K562 (cell line): Measurements from ENCODE around the gene APEX2. TPM values are rescaled to one million over a fixed set of nuclear protein-coding genes. Genes with fewer than 3 reads are reported as not detected.
A peak's percentile ranks its signal among the peaks of the same experiment; 100 is the strongest.

ENCODE experiments used
- AFF4 ChIP-seq: sonication (generic); formaldehyde crosslinking; IDR thresholded peaks from 2 replicates; pipeline ENCODE4 v1.8.0; 2023; ENCODE audit warnings: mild to moderate bottlenecking, missing genetic modification reagents
- CAMTA2 ChIP-seq: fragments of 250-450 bp; sonication (Bioruptor Pico); conservative IDR thresholded peaks from 2 replicates; pipeline ENCODE4 v1.5.1; 2022
- ELK1 ChIP-seq: sonication (generic); formaldehyde crosslinking; IDR thresholded peaks from 2 replicates; pipeline ENCODE4 v1.8.1; 2022; ENCODE audit warnings: missing genetic modification reagents
- MGA ChIP-seq: fragments of 450-650 bp; IDR thresholded peaks from 2 replicates; pipeline ENCODE4 v1.6.1; 2016; ENCODE audit warnings: mild to moderate bottlenecking, moderate library complexity
- POLR2G ChIP-seq: fragments of 200-400 bp; formaldehyde crosslinking; IDR thresholded peaks from 2 replicates; pipeline ENCODE4 v1.6.1; 2017; ENCODE audit warnings: low read depth, mild to moderate bottlenecking, antibody characterized with exemption, low read length, moderate library complexity
- PRPF4 ChIP-seq: fragments of 200-400 bp; formaldehyde crosslinking; IDR thresholded peaks from one replicate; pipeline ENCODE4 v1.6.1; 2017; ENCODE audit warnings: low read length, low read depth, mild to moderate bottlenecking; ENCODE audit not compliant: insufficient read depth, poor library complexity, severe bottlenecking
- SMARCA4 ChIP-seq: fragments of 450-650 bp; IDR thresholded peaks from 2 replicates; pipeline ENCODE4 v1.6.1; 2016
- TCF3 ChIP-seq: sonication (generic); formaldehyde crosslinking; IDR thresholded peaks from 2 replicates; pipeline ENCODE4 v1.4.0; 2020; ENCODE audit warnings: mild to moderate bottlenecking, missing genetic modification reagents
- TEAD4 ChIP-seq, 2 experiments: sonication (generic) in 1 of 2; formaldehyde crosslinking in 1 of 2; IDR thresholded peaks; 2 replicates each; pipeline versions ENCODE4 v1.6.1 to v1.8.0; 2012 to 2022; ENCODE audit warnings: borderline replicate concordance in 1 of 2, inconsistent platforms in 1 of 2, low read length in 1 of 2, mild to moderate bottlenecking in 1 of 2, missing genetic modification reagents in 1 of 2
- ZNF274 ChIP-seq: IDR thresholded peaks from 2 replicates; pipeline ENCODE4 v1.6.1; 2011; ENCODE audit warnings: low read depth, mild to moderate bottlenecking, low read length, moderate library complexity, borderline replicate concordance
- polyA plus RNA-seq, 8 experiments: library from polyadenylated mRNA; depleted of rRNA in 4 of 8; stranded (reverse) in 5 of 8; unstranded in 3 of 8; fragments of >200 nt; fragmentation: Nextera tagmentation in 2 of 8; fragmentation: Illumina TruSeq in 1 of 8; extraction: Ambion mirVana in 2 of 8; extraction: Trizol in 1 of 8; gene quantifications; 2 replicates each; pipeline versions ENCODE4 v1.2.1 to v1.2.3, GENCODE V29; 2011 to 2014; ENCODE audit warnings: inconsistent platforms in 1 of 8, missing spikeins in 1 of 8
- total RNA-seq, 7 experiments: library from RNA; depleted of rRNA in 6 of 7; stranded (reverse); fragments of >200 nt in 6 of 7; fragmentation: Illumina TruSeq in 2 of 7; extraction: Trizol in 2 of 7; gene quantifications; 2 replicates each; pipeline versions ENCODE4 v1.2.1 to v1.2.3, GENCODE V29; 2011 to 2021; ENCODE audit warnings: low replicate concordance in 1 of 7

APEX2 gene
- total and polyA plus RNA-seq, 9 of the 15 experiments (the other 6 are each of a cell fraction or from before 2014, with no cell fraction given) = 9.4 to 34.2 (median 25.9) TPM

- TF ChIP-seq MGA = no peak
- TF ChIP-seq CAMTA2 (CRISPR knock-in tag) = no peak
- TF ChIP-seq TEAD4 (IDR thresholded peaks at IDR 0.05; ENCODE audit: low read length) = peak; percentile 99
- TF ChIP-seq TEAD4 (CRISPR knock-in tag; IDR thresholded peaks at IDR 0.05; ENCODE audit: borderline replicate concordance) = no peak
- no peak for TF ChIP-seq POLR2G
- TF ChIP-seq TCF3 = peak; percentile 97
- TF ChIP-seq PRPF4 = no peak
- peak; percentile 77 for TF ChIP-seq ZNF274
- no peak for TF ChIP-seq ELK1
- TF ChIP-seq AFF4 (CRISPR knock-in tag) = no peak
- TF ChIP-seq SMARCA4 = peak; percentile 93
Observed at GRCh38 chrX:55014897-55015299, 14.7 kb downstream of the APEX2 start (continued).
